ENCODE data around the gene MAN1A2. TPM values are rescaled to one million over a fixed set of nuclear protein-coding genes. Genes with fewer than 3 reads are reported as not detected.

Gene MAN1A2
- total and polyA plus RNA-seq, 9 of the 15 experiments (the other 6 are each of a cell fraction or from before 2014, with no cell fraction given): 4.2 to 38.4 (median 18.7) TPM

GRCh38 chr1:117473063-117473462, 105.8 kb downstream of the MAN1A2 start:
- no peak overlapping the region for H3K4me3 ChIP-seq
- in situ Hi-C loops (cut with MboI): no loop called here
- H3K4me2 ChIP-seq (ENCODE audit: insufficient read depth, low read length): peak overlapping the region; percentile 13; the same call in 1 of the 2 replicates
- H3K9me1 ChIP-seq (ENCODE audit: control insufficient read depth, insufficient read depth, low read length): no peaks in the 10 kb centered on the region
- H3K9me3 ChIP-seq (replicated peaks; ENCODE audit: control insufficient read depth, insufficient read depth, low read depth, low read length): no peaks in the 10 kb centered on the region
- H3K9ac ChIP-seq (ENCODE audit: insufficient read depth in 1 of 2, low read depth in 2 of 2, low read length in 2 of 2): no peak overlapping the region
- no peaks in the 10 kb centered on the region for H3K27me3 ChIP-seq (ENCODE audit: control insufficient read depth in 2 of 2, insufficient read depth in 2 of 2, low read length in 2 of 2)
- peak overlapping the region; percentile 45; the same call in 1 of the 3 replicates for H3K27ac ChIP-seq (ENCODE audit: extremely low read depth, low read depth, low read length)
- intact Hi-C loops (cut with micrococcal nuclease): loop anchor here (10.0 kb wide), 1 partner anchor 158 kb away; no protein-coding TSS in a partner anchor
- no peaks in the 10 kb centered on the region for H3K79me2 ChIP-seq (ENCODE audit: control insufficient read depth, insufficient read depth, low read length)
- POLR2A ChIA-PET: interaction anchor here (0.7 to 1.3 kb wide), 5 partner anchors 9 to 1849 kb away, joined by 3 to 4 read pairs (median 3); no protein-coding TSS in a partner anchor
- peaks cover 2 to 22% of the 10 kb centered on the region in 2 experiments; a peak in 4 of 5 replicates for H3K4me1 ChIP-seq (replicated peaks in 1 of 2; ENCODE audit: control insufficient read depth in 2 of 2, insufficient read depth in 2 of 2, low read length in 2 of 2)
- H3K36me3 ChIP-seq (ENCODE audit: control insufficient read depth, insufficient read depth, low read length): no peaks in the 10 kb centered on the region
- DNase-seq (ENCODE audit: extremely low read depth in 1 of 4, low spot score in 3 of 4) (peak in 2 of 4 experiments; percentile 70 to 78), FAIRE-seq (no peak), ATAC-seq (peak; percentile 90)
- no TSS peak for BruUV-seq (replicated peaks)
- no peak overlapping the region for H2AFZ ChIP-seq (ENCODE audit: low read depth, low read length)
- CTCF ChIA-PET (ENCODE audit: low intra/inter-chr PET ratio): no interaction called here
- no peaks in the 10 kb centered on the region for H4K20me1 ChIP-seq (replicated peaks; ENCODE audit: control insufficient read depth, insufficient read depth, low read length)
- TF ChIP-seq GATA2 (CRISPR knock-in tag; IDR thresholded peaks at IDR 0.05) (0 out of 2 replicates have a peak, but pooled peaks have one; percentile 29), PKNOX1 (IDR thresholded peaks at IDR 0.05) (peak; percentile 96), THRAP3 (IDR thresholded peaks at IDR 0.05; ENCODE audit: borderline replicate concordance) (no peak), ETV6 (IDR thresholded peaks at IDR 0.05; ENCODE audit: borderline replicate concordance in 1 of 2, low read depth in 2 of 2, low read length in 1 of 2) (no peak), ETV6 (CRISPR knock-in tag; IDR thresholded peaks at IDR 0.05; ENCODE audit: borderline replicate concordance) (no peak), SUPT5H (IDR thresholded peaks at IDR 0.05) (no peak), NCOR1 (IDR thresholded peaks at IDR 0.05) (peak; percentile 48), MEIS2 (IDR thresholded peaks at IDR 0.05; ENCODE audit: partially characterized antibody) (peak; percentile 99), NONO (IDR thresholded peaks at IDR 0.05; ENCODE audit: low read depth in 2 of 2, low read length in 1 of 2) (no peak), NCOA4 (IDR thresholded peaks at IDR 0.05; ENCODE audit: partially characterized antibody) (no peak), TRIM28 (IDR thresholded peaks at IDR 0.05) (0 out of 2 replicates have a peak, but pooled peaks have one; percentile 31), ZNF512 (tag; IDR thresholded peaks at IDR 0.05) (no peak), ZNF197 (CRISPR knock-in tag; IDR thresholded peaks at IDR 0.05; ENCODE audit: low read depth) (no peak), MAZ (CRISPR knock-in tag; conservative IDR thresholded peaks at IDR 0.05 in 1 of 2, IDR thresholded peaks at IDR 0.05 in 1 of 2) (no peak), HMGXB4 (CRISPR knock-in tag; IDR thresholded peaks at IDR 0.05) (no peak), MXI1 (IDR thresholded peaks at IDR 0.05; ENCODE audit: low read depth, low read length) (no peak), RBM15 (IDR thresholded peaks at IDR 0.05; ENCODE audit: insufficient read depth, low read length) (no peak), NFE2 (IDR thresholded peaks at IDR 0.05; ENCODE audit: low read depth) (no peak), MAFG (tag; conservative IDR thresholded peaks at IDR 0.05) (0 out of 2 replicates have a peak, but pooled peaks have one; percentile 29), TEAD4 (IDR thresholded peaks at IDR 0.05; ENCODE audit: low read length) (peak; percentile 42; the same call in 1 of the 2 replicates), TEAD4 (CRISPR knock-in tag; IDR thresholded peaks at IDR 0.05; ENCODE audit: borderline replicate concordance) (no peak)

Measured in K562 (cell line).